B cell (primary cell): Measurements from ENCODE around the gene SLC38A1. TPM values are rescaled to one million over a fixed set of nuclear protein-coding genes. Genes with fewer than 3 reads are reported as not detected.
A peak's percentile ranks its signal among the peaks of the same experiment; 100 is the strongest.

Experiments
- ATAC-seq: fragments of 200-7000 bp; cut with Tn5 transposase; one replicate; pipeline ENCODE4 v1.10.0; 2021; ENCODE audit warnings: low read depth, mild to moderate bottlenecking, moderate number of reproducible peaks, moderate library complexity
- CTCF ChIA-PET: fragments of 350-600 bp; sonication (Branson Sonifier 250); formaldehyde crosslinking; loops from one replicate; lab custom pipeline; 2021; ENCODE audit warnings: antibody characterized with exemption, inconsistent platforms; lab: Charles Lee
- POLR2A ChIA-PET: fragments of 350-600 bp; sonication (Branson Sonifier 250); formaldehyde crosslinking; loops from one replicate; lab custom pipeline; 2021; ENCODE audit warnings: antibody characterized with exemption; lab: Charles Lee
- DNase-seq: peaks from one replicate; pipeline ENCODE4 v3.0.0; 2013
- H2AFZ ChIP-seq: 2 replicates; pipeline ENCODE4 v1.6.1; 2012; ENCODE audit warnings: mild to moderate bottlenecking, low read depth, low read length; ENCODE audit not compliant: insufficient read depth, poor library complexity, severe bottlenecking
- H3K27ac ChIP-seq, 2 donors: 1 replicate in 1 of 2; 2 replicates in 1 of 2; pipeline ENCODE4 v1.5.1; 2012 to 2013; ENCODE audit warnings: low read length in 2 of 2, mild to moderate bottlenecking in 2 of 2, moderate library complexity in 1 of 2
- H3K27me3 ChIP-seq, 4 experiments: fragments of 200-600 bp in 1 of 4; sonication (generic) in 1 of 4; replicated peaks in 1 of 4; 1 replicate in 2 of 4; 2 replicates in 2 of 4; pipeline versions ENCODE4 v1.6.1 to v1.7.0; 2013 to 2016; ENCODE audit warnings: low read length in 3 of 4, mild to moderate bottlenecking in 2 of 4, mixed read lengths in 1 of 4, moderate library complexity in 1 of 4; ENCODE audit not compliant: insufficient read depth in 4 of 4, control insufficient read depth in 3 of 4; ENCODE audit errors: control extremely low read depth in 1 of 4
- H3K36me3 ChIP-seq, 2 experiments: replicated peaks in 1 of 2; 1 replicate in 1 of 2; 2 replicates in 1 of 2; pipeline versions ENCODE4 v1.6.1 to v1.7.1; 2013; ENCODE audit warnings: low read length in 1 of 2; ENCODE audit not compliant: insufficient read depth in 2 of 2, control insufficient read depth in 1 of 2; ENCODE audit errors: control extremely low read depth in 1 of 2, extremely low read depth in 1 of 2
- H3K4me1 ChIP-seq, 2 donors: fragments of 200-600 bp in 1 of 2; sonication (generic) in 1 of 2; 1 replicate in 1 of 2; 2 replicates in 1 of 2; pipeline versions ENCODE4 v1.5.1 to v1.6.1; 2013 to 2017; ENCODE audit warnings: low read length in 2 of 2; ENCODE audit not compliant: control insufficient read depth in 2 of 2, insufficient read depth in 2 of 2
- H3K4me2 ChIP-seq: replicated peaks from 2 replicates; pipeline ENCODE3; 2012; ENCODE audit warnings: mild to moderate bottlenecking, low read depth, low read length; ENCODE audit not compliant: poor library complexity, severe bottlenecking
- H3K4me3 ChIP-seq, 5 experiments: fragments of 200-600 bp in 1 of 5; sonication (generic) in 1 of 5; 1 replicate in 3 of 5; 2 replicates in 2 of 5; pipeline versions ENCODE4 v1.5.1 to v1.7.0; 2011 to 2016; ENCODE audit warnings: low read length in 4 of 5, mild to moderate bottlenecking in 4 of 5, low read depth in 2 of 5, control low read depth in 1 of 5, moderate library complexity in 1 of 5; ENCODE audit not compliant: insufficient read depth in 1 of 5; ENCODE audit errors: control extremely low read depth in 1 of 5, extremely low read depth in 1 of 5
- H3K79me2 ChIP-seq: fragments of 200-600 bp; sonication (generic); one replicate; pipeline ENCODE4 v1.6.0; 2016; ENCODE audit warnings: low read length; ENCODE audit not compliant: control insufficient read depth, insufficient read depth
- H3K9ac ChIP-seq: fragments of 200-600 bp; sonication (generic); 2 replicates; pipeline ENCODE4 v1.6.1; 2017; ENCODE audit warnings: mild to moderate bottlenecking, low read length, moderate library complexity
- H3K9me3 ChIP-seq, 3 donors: one replicate each; pipeline versions ENCODE4 v1.6.1 to v1.7.1; 2013; ENCODE audit warnings: low read length in 2 of 3; ENCODE audit not compliant: control insufficient read depth in 2 of 3, insufficient read depth in 1 of 3; ENCODE audit errors: control extremely low read depth in 1 of 3
- H4K20me1 ChIP-seq: 2 replicates; pipeline ENCODE4 v1.6.0; 2012; ENCODE audit warnings: mild to moderate bottlenecking, low read length; ENCODE audit not compliant: insufficient read depth, control insufficient read depth, poor library complexity, severe bottlenecking
- H3K27ac Mint-ChIP-seq: one replicate; pipeline ENCODE4 v1.8.0; 2021; ENCODE audit warnings: mixed read lengths
- H3K27me3 Mint-ChIP-seq: one replicate; pipeline ENCODE4 v1.8.0; 2021; ENCODE audit warnings: mixed read lengths
- H3K4me1 Mint-ChIP-seq: one replicate; pipeline ENCODE4 v1.8.0; 2021; ENCODE audit warnings: mixed read lengths
- H3K4me3 Mint-ChIP-seq: one replicate; pipeline ENCODE4 v1.8.0; 2021; ENCODE audit warnings: mixed read lengths
- H3K9me3 Mint-ChIP-seq: one replicate; pipeline ENCODE4 v1.8.0; 2022; ENCODE audit warnings: mixed read lengths; ENCODE audit not compliant: insufficient read depth
- EZH2 ChIP-seq: IDR thresholded peaks from 2 replicates; pipeline ENCODE4 v1.6.1; 2012; ENCODE audit warnings: borderline replicate concordance, low read depth, mild to moderate bottlenecking, moderate library complexity, low read length; ENCODE audit not compliant: insufficient read depth, poor library complexity, severe bottlenecking
- WGBS: methylation state at CpG from one replicate; pipeline ENCODE4 v1.1.5; 2013; ENCODE audit warnings: missing lambda C conversion rate; ENCODE audit not compliant: insufficient coverage; 5-methylcytosine and 5-hydroxymethylcytosine counted together
- intact Hi-C: fragments of 100-400 bp; cut with micrococcal nuclease; formaldehyde crosslinking; loops from one replicate; pipeline ENCODE4 v1.10.0; 2022
- polyA plus RNA-seq: library from polyadenylated mRNA; depleted of rRNA; stranded (reverse); fragments of >200 nt; gene quantifications from 2 replicates; pipeline ENCODE4 v1.2.3, GENCODE V29; 2012
- total RNA-seq, 2 donors: library from RNA; stranded (reverse); fragments of 120-200 nt in 1 of 2; gene quantifications; 1 replicate in 1 of 2; 2 replicates in 1 of 2; pipeline versions ENCODE4 v1.2.3 to v1.2.4, GENCODE V29; 2013 to 2022
- TF ChIP-seq, protein P1 (sequence below): fragments of 200-600 bp; IDR thresholded peaks from one replicate; pipeline ENCODE4 v1.8.0; 2022; ENCODE audit warnings: antibody characterized with exemption, mild to moderate bottlenecking

SLC38A1 gene
- total and polyA plus RNA-seq, 2 donors (not counting 1 experiment from before 2014, with no cell fraction given) = 38.1 to 205 TPM

DNA sequence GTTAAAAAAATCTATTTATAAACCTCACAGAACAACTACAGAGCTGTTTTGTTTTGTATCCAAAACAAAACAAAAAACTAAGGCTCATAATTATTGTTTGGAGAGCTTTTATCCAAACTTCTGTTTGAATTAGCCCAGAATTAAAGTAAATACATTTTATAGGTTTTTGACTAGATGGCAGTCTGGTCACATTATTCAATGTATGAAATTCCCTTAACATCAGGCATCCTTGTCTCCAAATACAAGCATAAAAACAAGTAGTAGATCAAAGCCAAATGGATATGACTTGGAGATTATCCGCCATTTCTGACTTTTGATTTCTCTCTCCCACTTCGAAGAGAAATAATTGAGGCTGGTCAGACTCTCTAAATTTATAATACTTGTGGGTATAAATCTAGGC lies 63.5 kb downstream of the SLC38A1 start:
- peak overlapping the region in 1 of 2 donors; percentile 48 for H3K27ac ChIP-seq
- H3K4me1 Mint-ChIP-seq = peaks cover 48% of the 10 kb centered on the region
- no peak overlapping the region for H3K4me3 Mint-ChIP-seq

GRCh38 chr12:46201284-46201789 lies 67.5 kb downstream of the SLC38A1 start:
- ChIA-PET CTCF (interaction anchor here (2.6 kb wide), 1 partner anchor 76 kb away, joined by 13 read pairs; no protein-coding TSS in a partner anchor), POLR2A (interaction anchor here (0.7 kb wide), 1 partner anchor 67 kb away, joined by 3 read pairs; no protein-coding TSS in a partner anchor)
- Mint-ChIP-seq H3K4me1 (peaks cover 11% of the 10 kb centered on the region), H3K4me3 (no peak overlapping the region), H3K27ac (no peak overlapping the region), H3K27me3 (no peaks in the 10 kb centered on the region), H3K9me3 (no peaks in the 10 kb centered on the region)
- no peak overlapping the region for H3K4me2 ChIP-seq
- intact Hi-C loops = no loop called here
- no peaks in the 10 kb centered on the region for H4K20me1 ChIP-seq
- TF ChIP-seq, protein P1, sequence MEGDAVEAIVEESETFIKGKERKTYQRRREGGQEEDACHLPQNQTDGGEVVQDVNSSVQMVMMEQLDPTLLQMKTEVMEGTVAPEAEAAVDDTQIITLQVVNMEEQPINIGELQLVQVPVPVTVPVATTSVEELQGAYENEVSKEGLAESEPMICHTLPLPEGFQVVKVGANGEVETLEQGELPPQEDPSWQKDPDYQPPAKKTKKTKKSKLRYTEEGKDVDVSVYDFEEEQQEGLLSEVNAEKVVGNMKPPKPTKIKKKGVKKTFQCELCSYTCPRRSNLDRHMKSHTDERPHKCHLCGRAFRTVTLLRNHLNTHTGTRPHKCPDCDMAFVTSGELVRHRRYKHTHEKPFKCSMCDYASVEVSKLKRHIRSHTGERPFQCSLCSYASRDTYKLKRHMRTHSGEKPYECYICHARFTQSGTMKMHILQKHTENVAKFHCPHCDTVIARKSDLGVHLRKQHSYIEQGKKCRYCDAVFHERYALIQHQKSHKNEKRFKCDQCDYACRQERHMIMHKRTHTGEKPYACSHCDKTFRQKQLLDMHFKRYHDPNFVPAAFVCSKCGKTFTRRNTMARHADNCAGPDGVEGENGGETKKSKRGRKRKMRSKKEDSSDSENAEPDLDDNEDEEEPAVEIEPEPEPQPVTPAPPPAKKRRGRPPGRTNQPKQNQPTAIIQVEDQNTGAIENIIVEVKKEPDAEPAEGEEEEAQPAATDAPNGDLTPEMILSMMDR = no peak
- TF ChIP-seq EZH2 = no peak
- H3K4me3 ChIP-seq = no peak overlapping the region
- H2AFZ ChIP-seq = no peak overlapping the region
- no peaks in the 10 kb centered on the region for H3K9me3 ChIP-seq
- H3K36me3 ChIP-seq = peaks cover 15 to 98% of the 10 kb centered on the region in 2 experiments
- 88% methylated on average over 1 of the region's 5 CpGs for WGBS
- H3K4me1 ChIP-seq = peaks cover 1 to 2% of the 10 kb centered on the region in 2 donors
- ATAC-seq (no peak), DNase-seq (no peak)
- no peaks in the 10 kb centered on the region for H3K27me3 ChIP-seq
- H3K9ac ChIP-seq = no peak overlapping the region
- H3K79me2 ChIP-seq = peaks cover 37% of the 10 kb centered on the region
- H3K27ac ChIP-seq = no peak overlapping the region

More for the DNA sequence above, 63.5 kb downstream of the SLC38A1 start:
- intact Hi-C loops = loop anchor here (5.0 kb wide), 1 partner anchor 53 kb away; no protein-coding TSS in a partner anchor
- TF ChIP-seq EZH2 = no peak
- TF ChIP-seq, protein P1 = no peak
- DNase-seq = no peak
- Mint-ChIP-seq H3K27ac (peak overlapping the region; percentile 15), H3K27me3 (no peaks in the 10 kb centered on the region), H3K9me3 (no peaks in the 10 kb centered on the region)
- no peak for ATAC-seq
- Histone ChIP-seq H3K79me2 (peaks cover 70% of the 10 kb centered on the region), H3K9me3 (no peaks in the 10 kb centered on the region), H3K4me3 (no peak overlapping the region), H2AFZ (no peak overlapping the region), H3K4me1 (peaks cover 32 to 41% of the 10 kb centered on the region in 2 donors), H3K27me3 (no peaks in the 10 kb centered on the region), H3K4me2 (no peak overlapping the region), H3K9ac (no peak overlapping the region), H3K36me3 (peaks cover 4 to 76% of the 10 kb centered on the region in 2 experiments), H4K20me1 (no peaks in the 10 kb centered on the region)
- WGBS = no CpG with 5 or more reads among the region's 2 CpGs
- CTCF ChIA-PET = interaction anchor here (1.8 to 5.6 kb wide), 3 partner anchors 12 to 132 kb away, joined by 6 to 47 read pairs (median 6); no protein-coding TSS in a partner anchor
- POLR2A ChIA-PET = no interaction called here
